ENCODE measurements around the gene PDXDC1.
A peak's percentile ranks its signal among the peaks of the same experiment; 100 is the strongest.
"Not testable (repeated sequence)": the region's sequence is repeated elsewhere in the genome, so short reads cannot be mapped to it uniquely, and the experiment has no call there.

The PDXDC1 gene

DNA sequence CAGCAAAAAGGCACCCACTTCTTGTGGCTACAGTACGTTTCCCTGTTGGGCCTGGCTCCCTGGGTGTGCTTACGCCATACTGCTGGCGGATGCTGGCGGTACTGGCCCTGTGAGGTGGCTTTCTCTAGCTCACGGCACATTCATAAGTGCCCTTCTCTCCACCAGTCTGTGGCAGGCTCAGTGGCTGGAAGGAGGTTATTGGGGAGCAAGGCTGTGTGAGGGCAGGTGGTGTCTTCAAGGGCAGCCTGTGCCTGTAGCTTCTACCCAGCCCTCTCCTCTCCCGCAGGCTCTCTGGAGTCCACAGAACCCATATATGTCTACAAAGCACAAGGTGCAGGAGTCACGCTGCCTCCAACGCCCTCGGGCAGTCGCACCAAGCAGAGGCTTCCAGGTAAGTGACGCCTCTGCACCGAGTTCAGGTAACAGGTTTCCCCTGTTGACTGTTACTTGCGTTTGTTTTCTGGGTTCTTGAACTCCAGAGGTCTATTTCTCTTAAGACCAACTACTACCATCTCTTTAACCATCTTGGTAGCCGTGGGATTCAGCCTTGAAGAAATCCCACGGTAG, 60.4 kb downstream of the PDXDC1 start:
- H3K36me3 Mint-ChIP-seq: peaks cover 11% of the 10 kb centered on the region

DNA sequence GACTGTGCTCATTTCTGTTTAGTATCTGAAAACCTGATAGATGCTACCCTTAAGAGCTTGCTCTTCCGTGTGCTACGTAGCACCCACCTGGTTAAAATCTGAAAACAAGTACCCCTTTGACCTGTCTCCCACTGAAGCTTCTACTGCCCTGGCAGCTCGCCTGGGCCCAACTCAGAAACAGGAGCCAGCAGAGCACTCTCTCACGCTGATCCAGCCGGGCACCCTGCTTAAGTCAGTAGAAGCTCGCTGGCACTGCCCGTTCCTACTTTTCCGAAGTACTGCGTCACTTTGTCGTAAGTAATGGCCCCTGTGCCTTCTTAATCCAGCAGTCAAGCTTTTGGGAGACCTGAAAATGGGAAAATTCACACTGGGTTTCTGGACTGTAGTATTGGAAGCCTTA, 62.2 kb downstream of the PDXDC1 start:
- no peak overlapping the region for H3K4me3 Mint-ChIP-seq
- peaks cover 7% of the 10 kb centered on the region for H3K4me1 Mint-ChIP-seq
- no peak overlapping the region for H3K27ac Mint-ChIP-seq

More for the DNA sequence above, 60.4 kb downstream of the PDXDC1 start:
- Mint-ChIP-seq H3K4me3 (no peak overlapping the region), H3K27me3 (no peaks in the 10 kb centered on the region), H3K4me1 (peaks cover 15% of the 10 kb centered on the region), H3K9me3 (no peaks in the 10 kb centered on the region), H3K27ac (no peak overlapping the region)

DNA sequence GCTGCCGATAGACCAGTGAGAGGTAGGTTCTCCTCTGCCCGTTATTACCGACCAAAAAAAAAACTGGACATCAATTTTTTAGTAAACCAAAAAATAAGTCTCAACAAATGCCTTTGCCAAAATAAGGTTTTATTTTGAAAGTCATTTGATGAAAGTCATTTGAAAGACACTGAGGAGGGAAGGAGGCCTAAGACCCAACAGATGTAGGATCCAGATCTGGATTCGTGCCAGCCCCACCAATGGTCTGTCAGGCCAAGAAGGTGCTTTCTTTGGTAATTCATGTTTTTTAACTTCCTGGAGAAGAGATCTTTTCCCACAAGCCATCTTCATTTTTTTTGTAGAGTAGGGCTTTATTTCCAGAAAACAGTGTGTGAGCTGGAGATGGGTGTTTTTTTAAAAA, 62.9 kb downstream of the PDXDC1 start:
- no peaks in the 10 kb centered on the region for H3K9me3 Mint-ChIP-seq
- H3K36me3 Mint-ChIP-seq: peaks cover 11% of the 10 kb centered on the region
- H3K4me3 Mint-ChIP-seq: no peak overlapping the region
- H3K4me1 Mint-ChIP-seq: peaks cover under 1% of the 10 kb centered on the region
- H3K27ac Mint-ChIP-seq: no peak overlapping the region
- no peaks in the 10 kb centered on the region for H3K27me3 Mint-ChIP-seq

More for the DNA sequence above, 62.2 kb downstream of the PDXDC1 start:
- Mint-ChIP-seq H3K36me3 (peaks cover 11% of the 10 kb centered on the region), H3K9me3 (no peaks in the 10 kb centered on the region), H3K27me3 (no peaks in the 10 kb centered on the region)

DNA sequence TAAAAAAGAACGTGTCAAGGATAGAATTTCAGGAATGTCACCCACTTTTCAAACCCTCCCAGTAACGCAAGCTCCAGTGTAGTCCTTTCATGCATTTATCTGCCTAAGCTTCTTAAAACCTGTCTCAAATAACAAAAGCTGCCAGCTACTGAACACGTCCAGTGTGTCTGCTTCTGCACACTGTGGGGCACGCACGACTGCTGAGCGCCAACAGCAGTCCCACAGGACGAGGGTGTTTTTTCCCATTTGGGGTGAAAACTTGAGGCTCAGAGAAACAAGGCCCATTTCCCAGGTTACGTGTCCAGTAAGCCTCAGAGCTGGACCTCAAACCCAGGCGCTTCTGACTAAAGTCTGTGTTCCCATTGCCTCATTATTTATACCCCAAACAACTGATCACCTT, 63.9 kb downstream of the PDXDC1 start:
- Mint-ChIP-seq H3K36me3 (peaks cover 11% of the 10 kb centered on the region), H3K4me1 (no peaks in the 10 kb centered on the region), H3K27me3 (no peaks in the 10 kb centered on the region), H3K4me3 (no peak overlapping the region), H3K27ac (no peak overlapping the region), H3K9me3 (no peaks in the 10 kb centered on the region)

DNA sequence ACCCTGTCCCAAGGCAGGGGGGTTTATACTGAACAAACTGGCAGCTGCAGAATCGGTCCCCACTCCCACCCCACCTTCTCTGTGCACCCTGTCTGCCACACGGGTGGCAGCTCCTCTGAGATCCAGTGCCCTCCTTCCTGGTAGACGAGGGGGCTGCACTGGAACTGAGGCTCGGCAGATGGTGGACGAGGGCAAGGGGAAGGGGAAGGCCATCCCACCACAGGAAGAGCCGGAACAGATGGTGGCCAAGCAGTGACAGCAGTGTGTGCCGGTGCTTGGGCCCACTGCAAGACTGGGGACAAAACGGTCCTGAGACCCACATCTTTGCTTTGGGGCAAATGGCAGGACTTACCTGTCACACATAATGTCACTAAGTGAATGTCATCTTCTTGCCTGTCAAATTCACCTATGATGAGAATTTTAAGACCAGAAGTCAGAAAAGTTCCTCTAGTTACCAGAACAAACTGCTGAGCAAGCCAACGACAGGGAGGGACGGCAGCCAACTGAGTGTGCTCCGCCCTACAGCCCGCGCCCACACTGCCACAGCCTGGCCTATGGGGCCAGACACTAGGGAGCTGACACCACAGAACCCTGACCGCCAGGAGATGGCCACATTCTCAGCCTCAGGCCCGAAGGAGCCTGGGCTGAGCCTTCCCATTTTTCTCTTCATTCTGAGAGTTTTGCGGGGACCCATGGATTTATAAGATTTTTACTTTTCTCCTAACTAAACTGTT, 66.6 kb downstream of the PDXDC1 start:
- Mint-ChIP-seq H3K27me3 (no peaks in the 10 kb centered on the region), H3K27ac (no peak overlapping the region), H3K4me3 (no peak overlapping the region), H3K9me3 (no peaks in the 10 kb centered on the region), H3K36me3 (peaks cover 13% of the 10 kb centered on the region), H3K4me1 (no peaks in the 10 kb centered on the region)

DNA sequence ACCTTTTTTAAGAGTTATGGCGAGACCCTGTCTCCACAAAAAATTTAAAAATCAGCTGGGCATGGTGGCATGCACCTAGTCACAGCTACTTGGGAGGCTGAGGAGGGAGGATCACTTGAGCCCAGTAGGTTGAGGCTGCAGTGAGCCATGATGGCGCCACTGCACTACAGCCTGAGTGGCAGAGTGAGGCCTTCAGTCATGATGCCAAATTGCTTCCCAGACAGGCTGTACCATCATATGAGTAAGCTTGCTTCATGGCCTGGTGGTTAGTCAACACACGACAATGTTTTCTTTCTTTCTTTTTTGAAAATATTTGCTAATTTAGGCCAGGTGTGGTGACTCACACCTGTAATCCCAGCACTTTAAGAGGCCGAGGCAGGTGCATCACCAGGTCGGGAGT, 68.5 kb downstream of the PDXDC1 start:
- peaks cover 13% of the 10 kb centered on the region for H3K36me3 Mint-ChIP-seq
- H3K4me3 Mint-ChIP-seq: no peak overlapping the region
- H3K27ac Mint-ChIP-seq: no peak overlapping the region
- H3K4me1 Mint-ChIP-seq: no peaks in the 10 kb centered on the region
- H3K27me3 Mint-ChIP-seq: no peaks in the 10 kb centered on the region
- H3K9me3 Mint-ChIP-seq: no peaks in the 10 kb centered on the region

DNA sequence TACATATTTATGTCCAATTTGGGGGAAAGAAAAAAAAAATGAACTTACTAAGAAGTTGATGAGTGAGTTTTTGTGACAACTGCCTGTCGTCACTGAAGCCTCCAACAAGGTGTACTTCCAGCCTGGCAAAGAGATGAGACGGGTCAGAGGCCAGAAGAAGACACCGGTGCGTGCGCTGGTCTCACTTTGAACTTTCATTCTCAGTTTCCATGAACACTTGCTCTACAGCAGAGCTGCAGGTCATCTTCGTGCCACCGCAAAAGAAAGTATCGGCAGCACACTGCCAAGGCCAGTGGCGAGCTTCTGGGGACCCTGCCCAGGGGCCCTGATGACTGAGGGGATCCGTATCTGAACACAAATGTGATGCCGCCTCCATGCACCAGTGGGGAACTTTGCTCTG, 69.5 kb downstream of the PDXDC1 start:
- Mint-ChIP-seq H3K36me3 (peaks cover 13% of the 10 kb centered on the region), H3K27ac (no peak overlapping the region)

DNA sequence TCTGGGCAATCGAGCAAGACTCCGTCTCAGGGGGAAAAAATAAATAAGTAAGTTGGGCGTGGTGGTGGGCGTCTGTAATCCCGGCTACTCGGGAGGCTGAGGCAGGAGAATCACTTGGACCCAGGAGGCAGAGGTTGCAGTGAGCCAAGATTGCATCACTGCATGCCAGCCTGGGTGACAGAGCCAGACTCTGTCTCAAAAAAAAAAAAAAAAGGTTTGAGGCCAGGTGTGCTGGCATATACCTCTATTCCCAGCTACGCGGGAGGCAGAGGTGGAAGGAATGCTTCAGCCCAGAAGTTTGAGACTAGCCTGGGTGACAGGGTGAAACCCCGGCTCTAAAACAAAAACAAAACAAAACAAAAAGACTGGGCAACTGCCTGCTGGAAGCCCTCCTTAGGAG, 70.4 kb downstream of the PDXDC1 start:
- not testable (repeated sequence) for H3K4me3 Mint-ChIP-seq, H3K27ac Mint-ChIP-seq
- peaks cover 10% of the 10 kb centered on the region for H3K36me3 Mint-ChIP-seq

More for the DNA sequence above, 69.5 kb downstream of the PDXDC1 start:
- Mint-ChIP-seq H3K4me1 (no peaks in the 10 kb centered on the region), H3K4me3 (no peak overlapping the region), H3K27me3 (no peaks in the 10 kb centered on the region), H3K9me3 (no peaks in the 10 kb centered on the region)

DNA sequence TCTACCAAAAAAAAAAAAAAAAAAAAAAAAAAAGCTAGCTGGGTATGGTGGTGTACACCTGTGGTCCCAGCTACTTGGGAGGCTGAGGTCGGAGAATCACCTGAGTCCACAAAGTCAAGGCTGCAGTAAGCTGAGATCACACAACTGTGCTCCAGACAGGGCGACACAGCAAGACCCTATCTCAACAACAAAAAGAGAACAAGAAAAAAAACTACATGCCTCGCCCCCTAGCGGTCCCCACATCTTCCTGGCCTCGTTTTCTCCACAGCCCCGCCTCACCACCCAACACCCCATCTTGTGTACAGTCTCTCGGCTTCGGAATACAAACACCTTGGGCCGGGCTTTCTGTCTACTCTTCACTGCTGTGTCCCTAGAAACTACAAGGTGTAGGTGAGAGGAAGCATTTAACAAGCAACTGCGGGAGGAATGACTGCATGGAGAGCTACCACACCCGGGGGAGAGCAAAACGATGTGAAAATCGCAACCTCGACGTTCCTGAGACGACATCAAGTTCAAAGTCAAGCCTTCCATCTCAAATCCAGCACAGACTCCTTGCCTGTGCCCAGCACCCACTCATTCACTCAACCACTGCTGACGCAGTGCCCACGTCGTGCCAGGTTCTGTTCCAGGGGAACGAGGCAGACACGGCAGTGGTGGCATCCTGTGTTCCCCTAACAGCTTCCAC, 72.0 kb downstream of the PDXDC1 start:
- Mint-ChIP-seq H3K27ac (peak overlapping the region; percentile 60), H3K36me3 (peaks cover 10% of the 10 kb centered on the region), H3K4me1 (peaks cover 15% of the 10 kb centered on the region)

More for the DNA sequence above, 70.4 kb downstream of the PDXDC1 start:
- not testable (repeated sequence) for H3K4me1 Mint-ChIP-seq, H3K27me3 Mint-ChIP-seq, H3K9me3 Mint-ChIP-seq

DNA sequence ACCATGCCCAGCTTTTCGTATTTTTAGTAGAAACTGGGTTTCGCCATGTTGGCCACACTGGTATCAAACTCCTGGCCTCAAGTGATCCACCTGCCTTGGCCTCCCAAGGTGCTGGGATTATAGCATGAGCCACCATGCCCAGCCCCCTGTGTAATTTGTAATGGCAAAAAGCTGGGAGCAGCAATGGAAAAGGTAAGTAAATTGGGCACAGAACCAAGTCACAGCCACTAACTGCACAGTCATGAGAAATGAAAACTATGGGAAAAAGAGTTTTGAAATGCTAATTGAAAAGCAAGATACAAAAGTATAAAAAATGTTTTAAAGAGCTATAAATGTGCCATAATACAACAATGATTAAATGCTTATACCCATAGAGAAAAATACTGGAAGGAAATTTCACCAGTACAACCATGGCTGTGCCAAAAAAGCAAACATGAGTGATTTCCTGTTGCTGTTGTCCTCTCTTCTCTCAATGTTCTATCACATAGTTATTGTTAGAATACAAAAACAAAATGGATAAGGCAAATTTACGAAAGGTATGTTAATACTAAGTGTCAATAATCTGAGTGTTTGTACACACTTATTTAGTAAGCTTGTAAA, 74.9 kb downstream of the PDXDC1 start:
- Mint-ChIP-seq H3K4me3 (no peak overlapping the region), H3K27me3 (no peaks in the 10 kb centered on the region), H3K4me1 (peaks cover 28% of the 10 kb centered on the region), H3K27ac (no peak overlapping the region), H3K36me3 (peaks cover 7% of the 10 kb centered on the region), H3K9me3 (no peaks in the 10 kb centered on the region)

More for the DNA sequence above, 72.0 kb downstream of the PDXDC1 start:
- H3K4me3 Mint-ChIP-seq: no peak overlapping the region
- H3K9me3 Mint-ChIP-seq: no peaks in the 10 kb centered on the region
- no peaks in the 10 kb centered on the region for H3K27me3 Mint-ChIP-seq

DNA sequence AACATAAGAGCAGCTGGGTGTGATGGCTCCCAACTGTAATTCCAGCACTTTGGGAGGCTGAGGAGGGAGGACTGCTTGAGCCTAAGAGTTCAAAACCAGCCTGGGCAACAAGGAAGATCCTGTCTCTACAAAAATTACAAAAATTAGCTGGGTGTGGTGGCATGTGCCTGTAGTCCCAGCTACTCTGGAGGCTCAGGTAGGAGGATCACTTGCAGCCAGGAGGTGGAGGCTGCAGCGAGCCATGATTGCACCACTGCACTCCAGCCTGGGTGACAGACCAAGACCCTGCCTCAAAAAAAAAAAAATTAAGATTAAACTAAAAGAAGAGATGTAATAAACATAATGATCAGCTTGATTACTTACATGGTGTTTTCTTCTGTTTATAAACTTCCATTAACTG, 75.6 kb downstream of the PDXDC1 start:
- not testable (repeated sequence) for H3K36me3 Mint-ChIP-seq, H3K27ac Mint-ChIP-seq, H3K9me3 Mint-ChIP-seq, H3K4me3 Mint-ChIP-seq, H3K27me3 Mint-ChIP-seq
- peaks cover 32% of the 10 kb centered on the region for H3K4me1 Mint-ChIP-seq

DNA sequence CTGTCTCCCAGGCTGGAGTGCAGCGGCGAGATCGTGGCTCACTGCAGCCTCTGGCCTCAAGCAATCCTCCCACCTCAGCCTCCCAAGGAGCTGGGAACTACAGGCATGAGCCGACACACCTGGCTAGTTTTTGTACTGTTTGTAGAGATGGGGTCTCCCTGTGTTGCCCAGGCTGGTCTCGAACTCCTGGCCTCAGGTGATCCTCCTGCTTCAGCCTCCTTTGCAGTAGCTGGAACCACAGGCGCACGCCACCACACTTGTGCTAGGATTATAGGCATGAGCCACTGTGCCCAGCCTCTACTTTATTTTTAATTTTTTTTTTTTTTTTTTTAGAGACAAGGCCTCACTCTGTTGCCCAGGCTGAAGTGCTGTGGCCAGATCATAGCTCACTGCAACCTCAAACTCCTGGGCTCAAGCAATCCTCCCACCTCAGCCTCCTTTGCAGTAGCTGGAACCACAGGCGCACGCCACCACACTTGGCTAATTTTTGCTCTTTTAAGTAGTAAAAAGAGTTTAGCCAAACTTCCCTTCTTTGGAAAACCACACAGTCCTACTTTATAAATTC, 76.6 kb downstream of the PDXDC1 start:
- H3K36me3 Mint-ChIP-seq: peaks cover 5% of the 10 kb centered on the region
- H3K27ac Mint-ChIP-seq: peak overlapping the region; percentile 68
- H3K4me1 Mint-ChIP-seq: peaks cover 36% of the 10 kb centered on the region
- no peaks in the 10 kb centered on the region for H3K27me3 Mint-ChIP-seq
- no peaks in the 10 kb centered on the region for H3K9me3 Mint-ChIP-seq
- no peak overlapping the region for H3K4me3 Mint-ChIP-seq

DNA sequence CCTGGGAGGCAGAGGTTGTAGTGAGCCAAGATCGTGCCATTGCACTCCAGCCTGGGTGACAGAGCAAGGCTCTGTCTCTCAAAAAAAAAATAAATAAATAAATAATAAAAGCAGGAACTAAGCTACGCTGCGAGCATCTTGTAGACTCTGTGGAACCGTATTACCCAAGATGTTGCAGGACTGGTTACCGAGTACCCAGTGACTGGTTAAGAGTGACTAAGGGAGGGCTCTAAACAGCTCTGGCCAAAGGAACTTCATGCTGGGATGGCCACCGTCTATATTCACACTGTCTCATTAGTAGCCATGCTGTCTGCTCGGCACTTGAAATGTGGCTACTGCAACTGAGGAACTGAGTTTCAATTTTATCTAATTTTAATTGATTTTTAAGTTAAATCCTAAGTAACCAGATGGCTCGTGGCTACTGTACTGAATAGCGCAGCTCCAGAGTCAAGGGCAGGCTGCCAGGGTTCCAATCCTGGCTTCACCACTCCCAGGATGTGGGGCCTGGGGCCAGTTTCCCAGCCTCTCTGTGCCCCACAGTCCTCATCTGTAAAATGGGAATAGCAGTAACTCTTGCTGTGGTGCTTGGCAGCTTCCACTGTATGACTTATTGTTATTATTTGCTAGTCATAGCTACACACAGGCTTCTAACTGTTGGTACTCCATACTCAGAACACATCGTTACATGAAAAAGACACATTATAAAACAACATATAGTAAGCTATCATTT, 78.1 kb downstream of the PDXDC1 start:
- no peaks in the 10 kb centered on the region for H3K36me3 Mint-ChIP-seq
- H3K27ac Mint-ChIP-seq: no peak overlapping the region
- peaks cover 40% of the 10 kb centered on the region for H3K4me1 Mint-ChIP-seq
- H3K4me3 Mint-ChIP-seq: no peak overlapping the region
- no peaks in the 10 kb centered on the region for H3K9me3 Mint-ChIP-seq
- H3K27me3 Mint-ChIP-seq: no peaks in the 10 kb centered on the region

DNA sequence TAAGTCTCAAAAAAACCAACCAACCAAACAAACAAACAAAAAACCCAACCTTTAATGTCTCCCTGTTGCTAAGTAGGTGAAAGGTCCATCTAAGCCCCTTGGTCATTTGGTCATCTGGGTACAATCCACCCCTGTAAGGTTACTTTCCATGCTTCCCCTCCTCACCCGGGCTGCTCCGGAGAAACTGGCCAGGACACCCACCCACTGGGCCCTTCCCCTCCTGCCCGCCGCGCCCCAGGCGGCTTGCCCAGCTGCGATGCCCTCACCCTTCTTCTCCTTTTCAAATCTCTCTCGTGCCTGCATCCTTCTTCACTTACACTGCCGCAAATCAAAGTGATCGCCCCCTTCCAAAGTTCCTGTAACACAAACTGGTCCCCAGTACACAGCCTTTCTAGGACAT, 79.1 kb downstream of the PDXDC1 start:
- peaks cover 40% of the 10 kb centered on the region for H3K4me1 Mint-ChIP-seq
- H3K4me3 Mint-ChIP-seq: peak overlapping the region; percentile 88

More for the DNA sequence above, 79.1 kb downstream of the PDXDC1 start:
- H3K9me3 Mint-ChIP-seq: no peaks in the 10 kb centered on the region
- no peaks in the 10 kb centered on the region for H3K36me3 Mint-ChIP-seq
- H3K27me3 Mint-ChIP-seq: no peaks in the 10 kb centered on the region
- H3K27ac Mint-ChIP-seq: no peak overlapping the region

All from activated naive CD4-positive, alpha-beta T cell treated with anti-CD3 and anti-CD28 coated beads, Interleukin-2, amount 50 U/mL, for 24 hours (primary cell).